H1 (cell line): ENCODE measurements around the gene DRAM1. TPM values are rescaled to one million over a fixed set of nuclear protein-coding genes. Genes with fewer than 3 reads are reported as not detected.

Experiments used
- CTCF ChIA-PET: fragments of 300-600 bp; sonication (Branson Sonifier 250); formaldehyde crosslinking; loops from one replicate; lab custom pipeline; 2021; ENCODE audit not compliant: partially characterized antibody; lab: Charles Lee
- POLR2A ChIA-PET: fragments of 300-600 bp; sonication (Branson Sonifier 250); formaldehyde crosslinking; loops from one replicate; lab custom pipeline; 2021; ENCODE audit warnings: inconsistent platforms; ENCODE audit not compliant: partially characterized antibody; lab: Charles Lee
- DNase-seq, 2 experiments: peaks; one replicate each; pipeline versions ENCODE4 v3.0.0 to v3.0.0-alpha.2; 2010 to 2022; ENCODE audit warnings: low spot score in 2 of 2, low read depth in 1 of 2, mixed read lengths in 1 of 2
- FAIRE-seq: peaks from 2 replicates; lab custom pipeline; 2011; peaks lifted over from hg19 to GRCh38; lab: Jason Lieb, UNC
- H2AFZ ChIP-seq: 2 replicates; pipeline ENCODE4 v1.8.1; 2012; ENCODE audit warnings: low read length, inconsistent platforms
- H2AK5ac ChIP-seq: 2 replicates; pipeline ENCODE4 v1.6.1; 2013; ENCODE audit warnings: low read depth, low read length
- H2BK120ac ChIP-seq: replicated peaks from 2 replicates; pipeline ENCODE3; 2013; ENCODE audit warnings: low read depth, low read length, inconsistent platforms
- H2BK12ac ChIP-seq: 2 replicates; pipeline ENCODE4 v1.6.1; 2013; ENCODE audit warnings: low read depth, low read length
- H2BK15ac ChIP-seq: 2 replicates; pipeline ENCODE4 v1.6.1; 2013; ENCODE audit warnings: low read length
- H2BK20ac ChIP-seq: 2 replicates; pipeline ENCODE4 v1.6.1; 2013; ENCODE audit warnings: low read length
- H2BK5ac ChIP-seq: 2 replicates; pipeline ENCODE4 v1.6.1; 2013; ENCODE audit warnings: low read depth, low read length
- H3K14ac ChIP-seq: 2 replicates; pipeline ENCODE4 v1.6.1; 2013; ENCODE audit warnings: inconsistent platforms; ENCODE audit not compliant: insufficient read length
- H3K18ac ChIP-seq: 2 replicates; pipeline ENCODE4 v1.6.1; 2013; ENCODE audit warnings: low read length; ENCODE audit errors: extremely low read depth
- H3K23ac ChIP-seq: 2 replicates; pipeline ENCODE4 v1.6.1; 2013; ENCODE audit warnings: inconsistent platforms; ENCODE audit not compliant: insufficient read length
- H3K23me2 ChIP-seq: 2 replicates; pipeline ENCODE4 v1.6.1; 2013; ENCODE audit warnings: low read depth, low read length
- H3K27ac ChIP-seq: 2 replicates; pipeline ENCODE4 v1.6.1; 2011; ENCODE audit warnings: low read depth, low read length, inconsistent platforms
- H3K27me3 ChIP-seq, 4 experiments: replicated peaks in 1 of 4; 1 replicate in 1 of 4; 2 replicates in 3 of 4; pipeline versions ENCODE4 v1.6.1 to v1.8.1; 2011 to 2013; ENCODE audit warnings: low read length in 3 of 4, mild to moderate bottlenecking in 3 of 4, inconsistent platforms in 2 of 4, mixed read lengths in 2 of 4, moderate library complexity in 1 of 4; ENCODE audit not compliant: control insufficient read depth in 3 of 4, insufficient read depth in 3 of 4; ENCODE audit errors: extremely low read depth in 1 of 4
- H3K36me3 ChIP-seq, 4 experiments: 2 replicates each; pipeline versions ENCODE4 v1.6.1 to v1.8.1; 2011 to 2013; ENCODE audit warnings: mild to moderate bottlenecking in 4 of 4, low read length in 3 of 4, moderate library complexity in 2 of 4, control low read depth in 1 of 4, inconsistent platforms in 1 of 4; ENCODE audit not compliant: insufficient read depth in 4 of 4, control insufficient read depth in 2 of 4
- H3K4ac ChIP-seq: replicated peaks from 2 replicates; pipeline ENCODE3; 2013; ENCODE audit warnings: low read length, low read depth, mixed read lengths, inconsistent platforms; ENCODE audit not compliant: insufficient read length
- H3K4me1 ChIP-seq, 4 experiments: replicated peaks in 1 of 4; 1 replicate in 1 of 4; 2 replicates in 3 of 4; pipeline versions ENCODE4 v1.6.1 to v1.8.1; 2011 to 2013; ENCODE audit warnings: low read length in 3 of 4, inconsistent platforms in 2 of 4, mixed read lengths in 1 of 4; ENCODE audit not compliant: insufficient read depth in 4 of 4, control insufficient read depth in 3 of 4
- H3K4me2 ChIP-seq, 2 experiments: 2 replicates each; pipeline versions ENCODE4 v1.6.1 to v1.8.1; 2011 to 2013; ENCODE audit warnings: low read depth in 2 of 2, low read length in 2 of 2, control low read depth in 1 of 2, inconsistent platforms in 1 of 2, mild to moderate bottlenecking in 1 of 2; ENCODE audit not compliant: insufficient read depth in 1 of 2
- H3K4me3 ChIP-seq, 4 experiments: fragments of 200-600, 300-600 bp in 1 of 4; sonication (generic), shearing (Covaris generic), sonication (Bioruptor Twin) in 1 of 4; 2 replicates each; pipeline versions ENCODE4 v1.5.1 to v1.8.1; 2011 to 2016; ENCODE audit warnings: low read length in 4 of 4, low read depth in 3 of 4, control low read depth in 2 of 4, inconsistent platforms in 2 of 4, mild to moderate bottlenecking in 2 of 4, mixed read lengths in 1 of 4, moderate library complexity in 1 of 4; ENCODE audit not compliant: insufficient read depth in 2 of 4; ENCODE audit errors: extremely low read depth in 1 of 4
- H3K56ac ChIP-seq: replicated peaks from 2 replicates; pipeline ENCODE3; 2013; ENCODE audit warnings: low read depth, mild to moderate bottlenecking, mixed read lengths, low read length, inconsistent platforms; ENCODE audit not compliant: insufficient read length
- H3K79me1 ChIP-seq: 2 replicates; pipeline ENCODE4 v1.6.1; 2013; ENCODE audit warnings: low read depth, low read length, control low read depth
- H3K79me2 ChIP-seq, 2 experiments: 2 replicates each; pipeline versions ENCODE4 v1.6.1 to v1.8.1; 2012 to 2013; ENCODE audit warnings: low read length in 2 of 2, mild to moderate bottlenecking in 2 of 2, inconsistent platforms in 1 of 2; ENCODE audit not compliant: insufficient read depth in 2 of 2, control insufficient read depth in 1 of 2
- H3K9ac ChIP-seq, 4 experiments: replicated peaks in 1 of 4; 1 replicate in 1 of 4; 2 replicates in 3 of 4; pipeline versions ENCODE4 v1.6.1 to v1.8.1; 2011 to 2013; ENCODE audit warnings: low read depth in 3 of 4, low read length in 3 of 4, control low read depth in 2 of 4, mild to moderate bottlenecking in 2 of 4, moderate library complexity in 2 of 4, inconsistent platforms in 1 of 4; ENCODE audit errors: extremely low read depth in 1 of 4
- H3K9me3 ChIP-seq, 2 experiments: 2 replicates each; pipeline versions ENCODE4 v1.6.1 to v1.8.1; 2012 to 2013; ENCODE audit warnings: mild to moderate bottlenecking in 2 of 2, moderate library complexity in 2 of 2, control low read depth in 1 of 2, inconsistent platforms in 1 of 2, low read depth in 1 of 2, low read length in 1 of 2, mixed read lengths in 1 of 2; ENCODE audit not compliant: insufficient read depth in 2 of 2
- H4K20me1 ChIP-seq, 2 experiments: replicated peaks in 1 of 2; 2 replicates each; pipeline versions ENCODE3 to v1.8.1; 2011 to 2013; ENCODE audit warnings: inconsistent platforms in 2 of 2, low read length in 2 of 2, mild to moderate bottlenecking in 1 of 2; ENCODE audit not compliant: insufficient read depth in 2 of 2, control insufficient read depth in 1 of 2
- H4K5ac ChIP-seq: 2 replicates; pipeline ENCODE4 v1.6.1; 2013; ENCODE audit warnings: low read length, low read depth, mixed read lengths, inconsistent platforms; ENCODE audit not compliant: insufficient read length
- H4K8ac ChIP-seq: 2 replicates; pipeline ENCODE4 v1.8.0; 2013; ENCODE audit warnings: mild to moderate bottlenecking, moderate library complexity, low read length, inconsistent platforms; ENCODE audit not compliant: insufficient read depth; ENCODE audit errors: extremely low read depth
- H4K91ac ChIP-seq: replicated peaks from 2 replicates; pipeline ENCODE3; 2013; ENCODE audit warnings: low read length, mixed read lengths, inconsistent platforms; ENCODE audit not compliant: insufficient read length
- CEBPB ChIP-seq: IDR thresholded peaks from 2 replicates; pipeline ENCODE4 v1.6.1; 2012; ENCODE audit warnings: low read depth, low read length
- SIX5 ChIP-seq: IDR thresholded peaks from 2 replicates; pipeline ENCODE4 v1.6.1; 2011; ENCODE audit warnings: mild to moderate bottlenecking, low read depth, low read length
- WGBS, 2 experiments: shearing (Covaris generic) in 1 of 2; methylation state at CpG; one replicate each; pipeline versions ENCODE4 v1.1.6 to v1.1.7; 2013 to 2015; ENCODE audit warnings: low lambda C conversion rate in 2 of 2, mixed read lengths in 2 of 2, inconsistent platforms in 1 of 2, low coverage in 1 of 2, missing lambda C conversion rate in 1 of 2; ENCODE audit not compliant: insufficient replicate concordance in 2 of 2, insufficient coverage in 1 of 2, insufficient read length in 1 of 2; ENCODE audit errors: extremely low coverage in 1 of 2, missing lambda C conversion rate in 1 of 2; 5-methylcytosine and 5-hydroxymethylcytosine counted together
- polyA plus RNA-seq, 7 experiments: library from polyadenylated mRNA; depleted of rRNA in 3 of 7; stranded (reverse) in 5 of 7; unstranded in 2 of 7; fragments of >200 nt in 5 of 7; fragments of 200-250 nt in 2 of 7; gene quantifications; 1 replicate in 5 of 7; 2 replicates in 1 of 7; 4 replicates in 1 of 7; pipeline versions ENCODE4 v1.2.1 to v1.2.3, GENCODE V29; 2011 to 2013; ENCODE audit warnings: missing spikeins in 2 of 7, mixed read lengths in 2 of 7
- total RNA-seq: library from RNA; stranded (reverse); fragmentation: NEBNext Ultra II Directional; extraction: Animal tissue kit (Norgen Biotek cat#: 25700); gene quantifications from 2 replicates; pipeline ENCODE4 v1.2.1, GENCODE V29; 2021

The DRAM1 gene
- total and polyA plus RNA-seq, 2 of the 8 experiments (the other 6 are each of a cell fraction or from before 2014, with no cell fraction given): 4.6 to 6.2 TPM

DNA sequence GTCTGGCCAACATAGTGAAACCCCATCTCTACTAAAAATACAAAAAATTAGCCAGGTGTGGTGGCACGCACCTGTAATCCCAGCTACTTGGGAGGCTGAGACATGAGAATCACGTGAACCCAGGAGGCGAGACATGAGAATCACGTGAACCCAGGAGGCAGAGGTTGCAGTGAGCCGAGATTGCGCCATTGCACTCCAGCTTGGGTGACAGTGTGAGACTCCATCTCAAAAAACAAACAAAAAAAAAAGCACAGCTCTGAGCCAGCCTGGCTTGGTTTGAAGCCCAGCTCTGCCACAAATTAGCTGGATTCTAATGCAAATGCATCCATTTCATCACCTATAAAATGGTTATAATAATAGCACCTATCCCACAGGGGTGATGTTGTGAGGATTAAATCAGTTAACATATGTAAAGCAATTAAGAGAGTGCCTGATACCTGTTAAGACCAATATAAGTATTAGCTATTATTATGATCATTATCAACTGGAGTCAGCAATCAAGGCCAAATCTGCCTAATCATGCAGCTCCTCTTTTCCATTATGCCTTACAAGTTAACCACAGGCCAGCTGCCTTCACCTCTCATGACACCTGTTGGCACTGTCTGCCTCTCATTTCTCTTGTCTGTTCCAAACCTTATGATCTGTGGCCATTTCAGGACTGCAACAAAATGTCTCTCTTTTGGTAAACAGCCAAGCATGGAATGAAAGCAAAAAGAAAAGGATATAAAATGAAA, 48.8 kb upstream of the DRAM1 start:
- no peak overlapping the region for H3K9ac ChIP-seq
- ChIA-PET POLR2A (interaction anchor here (0.6 to 1.6 kb wide), 5 partner anchors 15 to 83 kb away, joined by 3 to 5 read pairs (median 3); no protein-coding TSS in a partner anchor), CTCF (interaction anchor here (0.5 to 12.7 kb wide), 14 partner anchors 7 to 1547 kb away, joined by 3 to 190 read pairs (median 9); partner anchors contain the start of genes NUP37 and PARPBP)
- H3K36me3 ChIP-seq: no peaks in the 10 kb centered on the region; a peak in 1 of 8 replicates
- FAIRE-seq (no peak), DNase-seq (no peak)
- H2BK12ac ChIP-seq: no peak overlapping the region
- H3K4me3 ChIP-seq: peak overlapping the region in 2 of 4 experiments; percentile 8 to 96; a peak in 2 of 8 replicates
- H4K8ac ChIP-seq: no peak overlapping the region
- peaks cover 0 to 1% of the 10 kb centered on the region in 2 experiments for H4K20me1 ChIP-seq
- H3K18ac ChIP-seq: no peak overlapping the region
- H3K9me3 ChIP-seq: no peaks in the 10 kb centered on the region
- no peak overlapping the region for H2AFZ ChIP-seq
- H3K56ac ChIP-seq: no peak overlapping the region
- H3K4me1 ChIP-seq: peaks cover 3 to 22% (median 12%) of the 10 kb centered on the region in 4 experiments; a peak in 5 of 7 replicates
- H3K27ac ChIP-seq: no peak overlapping the region
- H3K27me3 ChIP-seq: no peaks in the 10 kb centered on the region
- WGBS, 2 experiments: 94% methylated on average over 6 of the region's 6 CpGs; no CpG with 5 or more reads in 1 of the 2 experiments
- no peak overlapping the region for H4K5ac ChIP-seq
- no peak overlapping the region for H3K14ac ChIP-seq
- no peak overlapping the region for H2BK5ac ChIP-seq
- no peak overlapping the region for H2BK120ac ChIP-seq
- H4K91ac ChIP-seq: no peak overlapping the region
- no peak overlapping the region for H2BK20ac ChIP-seq
- H2BK15ac ChIP-seq: no peak overlapping the region
- H3K23ac ChIP-seq: no peak overlapping the region
- H3K4ac ChIP-seq: no peak overlapping the region
- H3K23me2 ChIP-seq: peaks cover 9% of the 10 kb centered on the region
- H3K4me2 ChIP-seq: peak overlapping the region; percentile 17 to 59; a peak in 2 of 4 replicates
- no peaks in the 10 kb centered on the region for H3K79me1 ChIP-seq
- TF ChIP-seq SIX5 (no peak), CEBPB (0 out of 2 replicates have a peak, but pooled peaks have one; percentile 16)
- TF ChIP-seq, all 59 proteins: peak for 1
- Histone ChIP-seq H2AK5ac (no peak overlapping the region), H3K79me2 (peaks cover 3 to 62% of the 10 kb centered on the region in 2 experiments; a peak in 3 of 4 replicates)
